Smooth muscle cell (in vitro differentiated cells): ENCODE results near the gene SLC28A3. TPM values are rescaled to one million over a fixed set of nuclear protein-coding genes. Genes with fewer than 3 reads are reported as not detected.

ENCODE experiments used
- DNase-seq: peaks from one replicate; lab custom pipeline; 2025; ENCODE audit not compliant: unreplicated experiment; lab: John Stamatoyannopoulos, UW
- H2AFZ ChIP-seq: fragments of 200-600 bp; sonication (generic); 2 replicates; pipeline ENCODE4 v1.6.0; 2016; ENCODE audit warnings: antibody characterized with exemption, low read depth, mild to moderate bottlenecking
- H3F3A ChIP-seq: fragments of 200-600 bp; sonication (generic); 2 replicates; pipeline ENCODE4 v1.6.0; 2017; ENCODE audit warnings: antibody characterized with exemption, low read depth
- H3K27ac ChIP-seq: fragments of 200-600 bp; sonication (generic); 2 replicates; pipeline ENCODE4 v1.5.1; 2016; ENCODE audit warnings: low read depth, mild to moderate bottlenecking
- H3K27me3 ChIP-seq: fragments of 200-600 bp; sonication (generic); 2 replicates; pipeline ENCODE4 v1.6.1; 2016; ENCODE audit warnings: low read depth, mild to moderate bottlenecking
- H3K36me3 ChIP-seq: fragments of 200-600 bp; sonication (generic); 2 replicates; pipeline ENCODE4 v1.5.1; 2016; ENCODE audit warnings: low read depth
- H3K4me1 ChIP-seq: fragments of 200-600 bp; sonication (generic); 2 replicates; pipeline ENCODE4 v1.5.1; 2016; ENCODE audit warnings: low read depth
- H3K4me2 ChIP-seq: fragments of 200-600 bp; sonication (generic); 2 replicates; pipeline ENCODE4 v1.6.0; 2016; ENCODE audit warnings: mild to moderate bottlenecking
- H3K4me3 ChIP-seq: fragments of 200-600 bp; sonication (generic); 2 replicates; pipeline ENCODE4 v1.5.1; 2016; ENCODE audit warnings: mild to moderate bottlenecking
- H3K79me2 ChIP-seq: fragments of 200-600 bp; sonication (generic); 2 replicates; pipeline ENCODE4 v1.6.0; 2016; ENCODE audit warnings: low read depth, mild to moderate bottlenecking
- H3K9ac ChIP-seq: fragments of 200-600 bp; sonication (generic); 2 replicates; pipeline ENCODE4 v1.6.0; 2016; ENCODE audit warnings: low read depth
- H3K9me3 ChIP-seq: fragments of 200-600 bp; sonication (generic); replicated peaks from 2 replicates; pipeline ENCODE4 v1.5.1; 2016; ENCODE audit warnings: low read depth
- H4K20me1 ChIP-seq: fragments of 200-600 bp; sonication (generic); 2 replicates; pipeline ENCODE4 v1.6.0; 2016; ENCODE audit warnings: low read depth
- CTCF ChIP-seq: fragments of 200-600 bp; sonication (generic); IDR thresholded peaks from 2 replicates; pipeline ENCODE4 v1.5.1; 2017; ENCODE audit warnings: borderline replicate concordance, mild to moderate bottlenecking, antibody characterized with exemption; ENCODE audit not compliant: insufficient read depth, poor library complexity, severe bottlenecking
- WGBS: methylation state at CpG from one replicate; pipeline ENCODE4 v1.1.7; 2016; ENCODE audit warnings: low lambda C conversion rate; 5-methylcytosine and 5-hydroxymethylcytosine counted together
- polyA plus RNA-seq: library from polyadenylated mRNA; unstranded; fragments of >200 nt; fragmentation: Nextera tagmentation; extraction: Ambion mirVana; gene quantifications from 2 replicates; pipeline ENCODE4 v1.2.1, GENCODE V29; 2016
- total RNA-seq: library from RNA; depleted of rRNA; stranded (reverse); fragments of >200 nt; gene quantifications from 2 replicates; pipeline ENCODE4 v1.2.3, GENCODE V29; 2014

SLC28A3 gene
- total and polyA plus RNA-seq, 2 experiments from 2014 or later = 0.11 to 1.8 TPM

- H2AFZ ChIP-seq = no peak overlapping the region
- H3K4me3 ChIP-seq = no peak overlapping the region
- no peak overlapping the region for H3K27ac ChIP-seq
- H3K9ac ChIP-seq = no peak overlapping the region
- no peaks in the 10 kb centered on the region for H3K4me1 ChIP-seq
- no peaks in the 10 kb centered on the region for H4K20me1 ChIP-seq
- H3K9me3 ChIP-seq = no peaks in the 10 kb centered on the region
- DNase-seq = no peak
- no peaks in the 10 kb centered on the region for H3K36me3 ChIP-seq
- no peaks in the 10 kb centered on the region for H3K79me2 ChIP-seq
- H3K27me3 ChIP-seq = peaks cover 8% of the 10 kb centered on the region
- no peak overlapping the region for H3K4me2 ChIP-seq
- WGBS = 65% methylated on average over 7 of the region's 7 CpGs
- no peaks in the 10 kb centered on the region for H3F3A ChIP-seq
- TF ChIP-seq CTCF = no peak
Measured at GRCh38 chr9:84251921-84252320, 88.6 kb downstream of the SLC28A3 start.

GRCh38 chr9:84241817-84242373, 98.7 kb downstream of the SLC28A3 start:
- H3K4me1 ChIP-seq = no peaks in the 10 kb centered on the region
- no peak overlapping the region for H3K9ac ChIP-seq
- no peaks in the 10 kb centered on the region for H3K79me2 ChIP-seq
- H2AFZ ChIP-seq = no peak overlapping the region
- WGBS = 71% methylated on average over 5 of the region's 5 CpGs
- TF ChIP-seq CTCF = no peak
- H3K27ac ChIP-seq = no peak overlapping the region
- no peaks in the 10 kb centered on the region for H3K36me3 ChIP-seq
- H3K4me3 ChIP-seq = no peak overlapping the region
- no peaks in the 10 kb centered on the region for H3K9me3 ChIP-seq
- no peak for DNase-seq
- H3F3A ChIP-seq = no peaks in the 10 kb centered on the region
- H3K27me3 ChIP-seq = no peaks in the 10 kb centered on the region
- H3K4me2 ChIP-seq = no peak overlapping the region
- H4K20me1 ChIP-seq = no peaks in the 10 kb centered on the region

- Histone ChIP-seq H3K4me3 (no peak overlapping the region), H2AFZ (no peak overlapping the region), H3K9ac (no peak overlapping the region), H3K4me1 (no peaks in the 10 kb centered on the region), H3K27me3 (peaks cover 6% of the 10 kb centered on the region), H3K4me2 (no peak overlapping the region), H4K20me1 (no peaks in the 10 kb centered on the region), H3K9me3 (no peaks in the 10 kb centered on the region), H3K27ac (no peak overlapping the region), H3K36me3 (no peaks in the 10 kb centered on the region), H3K79me2 (no peaks in the 10 kb centered on the region), H3F3A (no peaks in the 10 kb centered on the region)
- no peak for TF ChIP-seq CTCF
- 65% methylated on average over 2 of the region's 2 CpGs for WGBS
- no peak for DNase-seq
Measured at GRCh38 chr9:84239343-84239742, 101.2 kb downstream of the SLC28A3 start.

GRCh38 chr9:84238652-84239051, 101.9 kb downstream of the SLC28A3 start:
- H3K9ac ChIP-seq = no peak overlapping the region
- no peak for TF ChIP-seq CTCF
- H3K27ac ChIP-seq = no peak overlapping the region
- H3K4me1 ChIP-seq = no peaks in the 10 kb centered on the region
- H3K79me2 ChIP-seq = no peaks in the 10 kb centered on the region
- H3K36me3 ChIP-seq = no peaks in the 10 kb centered on the region
- no peaks in the 10 kb centered on the region for H4K20me1 ChIP-seq
- no peak overlapping the region for H2AFZ ChIP-seq
- H3K27me3 ChIP-seq = peaks cover 6% of the 10 kb centered on the region
- H3K4me3 ChIP-seq = no peak overlapping the region
- 81% methylated on average over 4 of the region's 4 CpGs for WGBS
- no peaks in the 10 kb centered on the region for H3K9me3 ChIP-seq
- no peak for DNase-seq
- H3K4me2 ChIP-seq = no peak overlapping the region
- H3F3A ChIP-seq = no peaks in the 10 kb centered on the region
